Left renal cortex interstitium (tissue), 4 donors: ENCODE data around the gene IGFLR1. TPM values are rescaled to one million over a fixed set of nuclear protein-coding genes. Genes with fewer than 3 reads are reported as not detected.

Experiments used
- polyA plus RNA-seq, 4 donors: library from polyadenylated mRNA; unstranded; fragments of 120-200 nt; gene quantifications; one replicate each; pipeline ENCODE4 v1.2.1, GENCODE V29; 2013; ENCODE audit not compliant: insufficient read length in 4 of 4

IGFLR1 gene
- polyA plus RNA-seq, 4 donors: 2.8 to 4.6 (median 3.7) TPM

Other genes with a start within 250 kb of the IGFLR1 start
- 100 to 1,000 TPM in 2 of 4 donors, 10 to 100 TPM in 2; 69.7 to 135 (median 107) TPM for gene DMKN, start 228.8 kb downstream of the IGFLR1 start, polyA plus RNA-seq
- under 1 TPM in 3 of 4 donors, not detected in 1; 0.10 to 0.24 (median 0.21) TPM for gene SBSN, start 214.1 kb downstream of the IGFLR1 start, polyA plus RNA-seq
- gene GAPDHS, start 209.0 kb downstream of the IGFLR1 start, polyA plus RNA-seq: not detected
- gene TMEM147, start 196.8 kb downstream of the IGFLR1 start, polyA plus RNA-seq: 100 to 1,000 TPM in 2 of 4 donors, 10 to 100 TPM in 2; 80.6 to 113 (median 93.9) TPM
- under 1 TPM in 1 of 4 donors, not detected in 3; 0.05 TPM for gene ATP4A, start 178.8 kb downstream of the IGFLR1 start, polyA plus RNA-seq
- gene PMIS2, start 156.3 kb downstream of the IGFLR1 start, polyA plus RNA-seq: not detected
- gene HAUS5, start 129.7 kb downstream of the IGFLR1 start, polyA plus RNA-seq: 10 to 100 TPM; 18.2 to 30.9 (median 26.9) TPM
- gene RBM42, start 113.4 kb downstream of the IGFLR1 start, polyA plus RNA-seq: 10 to 100 TPM; 57.1 to 94.4 (median 73.3) TPM
- gene ETV2, start 100.7 kb downstream of the IGFLR1 start, polyA plus RNA-seq: 1 to 10 TPM; 1.1 to 3.6 (median 2.6) TPM
- gene COX6B1, start 94.1 kb downstream of the IGFLR1 start, polyA plus RNA-seq: 100 to 1,000 TPM; 302 to 435 (median 348) TPM
- gene UPK1A, start 75.9 kb downstream of the IGFLR1 start, polyA plus RNA-seq: 10 to 100 TPM in 3 of 4 donors, 1 to 10 TPM in 1; 9.8 to 26.7 (median 15.8) TPM
- under 1 TPM; 0.17 to 0.91 (median 0.44) TPM for gene ZBTB32, start 37.9 kb downstream of the IGFLR1 start, polyA plus RNA-seq
- 10 to 100 TPM; 24.2 to 42.6 (median 34.2) TPM for gene KMT2B, start 24.4 kb downstream of the IGFLR1 start, polyA plus RNA-seq
- 10 to 100 TPM; 15.7 to 21.8 (median 19.7) TPM for gene U2AF1L4, start 3.0 kb upstream of the IGFLR1 start, polyA plus RNA-seq
- gene PSENEN, start 3.2 kb upstream of the IGFLR1 start, polyA plus RNA-seq: 10 to 100 TPM; 54.5 to 78.6 (median 66.5) TPM
- gene LIN37, start 6.1 kb upstream of the IGFLR1 start, polyA plus RNA-seq: 10 to 100 TPM; 11.5 to 13.0 (median 12.4) TPM
- 10 to 100 TPM; 19.4 to 32.3 (median 25.1) TPM for gene HSPB6, start 14.6 kb upstream of the IGFLR1 start, polyA plus RNA-seq
- gene PROSER3, start 15.7 kb upstream of the IGFLR1 start, polyA plus RNA-seq: 10 to 100 TPM; 11.5 to 28.6 (median 18.2) TPM
- gene ARHGAP33, start 33.1 kb upstream of the IGFLR1 start, polyA plus RNA-seq: 10 to 100 TPM; 10.9 to 53.7 (median 30.0) TPM
- 10 to 100 TPM; 24.2 to 60.6 (median 39.9) TPM for gene PRODH2, start 70.4 kb upstream of the IGFLR1 start, polyA plus RNA-seq
- 100 to 1,000 TPM; 101 to 226 (median 168) TPM for gene NPHS1, start 110.1 kb upstream of the IGFLR1 start, polyA plus RNA-seq
- gene KIRREL2, start 114.5 kb upstream of the IGFLR1 start, polyA plus RNA-seq: 10 to 100 TPM in 3 of 4 donors, 1 to 10 TPM in 1; 7.7 to 12.8 (median 11.5) TPM
- gene APLP1, start 126.1 kb upstream of the IGFLR1 start, polyA plus RNA-seq: 10 to 100 TPM; 19.3 to 32.8 (median 28.3) TPM
- gene NFKBID, start 158.1 kb upstream of the IGFLR1 start, polyA plus RNA-seq: 1 to 10 TPM; 1.3 to 6.0 (median 4.1) TPM
- 1 to 10 TPM; 3.0 to 4.5 (median 3.4) TPM for gene HCST, start 160.1 kb upstream of the IGFLR1 start, polyA plus RNA-seq
- 10 to 100 TPM in 2 of 4 donors, 1 to 10 TPM in 2; 8.2 to 13.5 (median 11.1) TPM for gene TYROBP, start 165.8 kb upstream of the IGFLR1 start, polyA plus RNA-seq
- 10 to 100 TPM in 3 of 4 donors, 1 to 10 TPM in 1; 8.6 to 19.9 (median 14.3) TPM for gene LRFN3, start 193.9 kb upstream of the IGFLR1 start, polyA plus RNA-seq